Smooth muscle cell (in vitro differentiated cells): ENCODE data around the gene LGALSL. TPM values are rescaled to one million over a fixed set of nuclear protein-coding genes. Genes with fewer than 3 reads are reported as not detected.

Source experiments
- DNase-seq: peaks from one replicate; lab custom pipeline; 2025; ENCODE audit not compliant: unreplicated experiment; lab: John Stamatoyannopoulos, UW
- H2AFZ ChIP-seq: fragments of 200-600 bp; sonication (generic); 2 replicates; pipeline ENCODE4 v1.6.0; 2016; ENCODE audit warnings: antibody characterized with exemption, low read depth, mild to moderate bottlenecking
- H3F3A ChIP-seq: fragments of 200-600 bp; sonication (generic); 2 replicates; pipeline ENCODE4 v1.6.0; 2017; ENCODE audit warnings: antibody characterized with exemption, low read depth
- H3K27ac ChIP-seq: fragments of 200-600 bp; sonication (generic); 2 replicates; pipeline ENCODE4 v1.5.1; 2016; ENCODE audit warnings: low read depth, mild to moderate bottlenecking
- H3K27me3 ChIP-seq: fragments of 200-600 bp; sonication (generic); 2 replicates; pipeline ENCODE4 v1.6.1; 2016; ENCODE audit warnings: low read depth, mild to moderate bottlenecking
- H3K36me3 ChIP-seq: fragments of 200-600 bp; sonication (generic); 2 replicates; pipeline ENCODE4 v1.5.1; 2016; ENCODE audit warnings: low read depth
- H3K4me1 ChIP-seq: fragments of 200-600 bp; sonication (generic); 2 replicates; pipeline ENCODE4 v1.5.1; 2016; ENCODE audit warnings: low read depth
- H3K4me2 ChIP-seq: fragments of 200-600 bp; sonication (generic); 2 replicates; pipeline ENCODE4 v1.6.0; 2016; ENCODE audit warnings: mild to moderate bottlenecking
- H3K4me3 ChIP-seq: fragments of 200-600 bp; sonication (generic); 2 replicates; pipeline ENCODE4 v1.5.1; 2016; ENCODE audit warnings: mild to moderate bottlenecking
- H3K79me2 ChIP-seq: fragments of 200-600 bp; sonication (generic); 2 replicates; pipeline ENCODE4 v1.6.0; 2016; ENCODE audit warnings: low read depth, mild to moderate bottlenecking
- H3K9ac ChIP-seq: fragments of 200-600 bp; sonication (generic); 2 replicates; pipeline ENCODE4 v1.6.0; 2016; ENCODE audit warnings: low read depth
- H3K9me3 ChIP-seq: fragments of 200-600 bp; sonication (generic); replicated peaks from 2 replicates; pipeline ENCODE4 v1.5.1; 2016; ENCODE audit warnings: low read depth
- H4K20me1 ChIP-seq: fragments of 200-600 bp; sonication (generic); 2 replicates; pipeline ENCODE4 v1.6.0; 2016; ENCODE audit warnings: low read depth
- CTCF ChIP-seq: fragments of 200-600 bp; sonication (generic); IDR thresholded peaks from 2 replicates; pipeline ENCODE4 v1.5.1; 2017; ENCODE audit warnings: borderline replicate concordance, mild to moderate bottlenecking, antibody characterized with exemption; ENCODE audit not compliant: insufficient read depth, poor library complexity, severe bottlenecking
- WGBS: methylation state at CpG from one replicate; pipeline ENCODE4 v1.1.7; 2016; ENCODE audit warnings: low lambda C conversion rate; 5-methylcytosine and 5-hydroxymethylcytosine counted together
- polyA plus RNA-seq: library from polyadenylated mRNA; unstranded; fragments of >200 nt; fragmentation: Nextera tagmentation; extraction: Ambion mirVana; gene quantifications from 2 replicates; pipeline ENCODE4 v1.2.1, GENCODE V29; 2016
- total RNA-seq: library from RNA; depleted of rRNA; stranded (reverse); fragments of >200 nt; gene quantifications from 2 replicates; pipeline ENCODE4 v1.2.3, GENCODE V29; 2014

LGALSL gene
- total RNA-seq (9.4 and 13.9 TPM in 2 replicates), polyA plus RNA-seq (8.1 and 9.9 TPM in 2 replicates)

- H3K27ac ChIP-seq: peak within 1 kb of the TSS; percentile 45
Measured at GRCh38 chr2:64453770-64454385, at the start of gene LGALSL. TSS of gene LGALSL (plus strand) at chr2:64454162. CDS start at chr2:64454546, 384 bp downstream.

GRCh38 chr2:64404743-64405142 is 49.2 kb upstream of the LGALSL start:
- Histone ChIP-seq H3K4me3 (no peak overlapping the region), H3K9me3 (no peaks in the 10 kb centered on the region), H3F3A (no peaks in the 10 kb centered on the region), H3K79me2 (no peaks in the 10 kb centered on the region), H4K20me1 (no peaks in the 10 kb centered on the region), H3K36me3 (no peaks in the 10 kb centered on the region), H3K27me3 (peaks cover 6% of the 10 kb centered on the region), H3K4me2 (no peak overlapping the region), H3K27ac (no peak overlapping the region), H3K4me1 (peaks cover 34% of the 10 kb centered on the region), H3K9ac (no peak overlapping the region), H2AFZ (no peak overlapping the region)
- WGBS: 82% methylated on average over 9 of the region's 9 CpGs
- TF ChIP-seq CTCF: no peak
- DNase-seq: no peak

More at GRCh38 chr2:64453770-64454385, at the start of gene LGALSL:
- H3K36me3 ChIP-seq: peaks cover 6% of the 10 kb centered on the region
- no peaks in the 10 kb centered on the region for H3K79me2 ChIP-seq
- H3K9ac ChIP-seq: peak within 1 kb of the TSS; percentile 78
- peak; percentile 38 for DNase-seq
- TF ChIP-seq CTCF: no peak
- H3K4me1 ChIP-seq: peaks cover 17% of the 10 kb centered on the region
- peak within 1 kb of the TSS; percentile 90 for H2AFZ ChIP-seq
- H3F3A ChIP-seq: peaks cover 3% of the 10 kb centered on the region
- H4K20me1 ChIP-seq: no peaks in the 10 kb centered on the region
- H3K4me2 ChIP-seq: peak within 1 kb of the TSS; percentile 94
- H3K4me3 ChIP-seq: peak within 1 kb of the TSS; percentile 91
- WGBS: 1% methylated on average over 30 of the region's 52 CpGs
- H3K27me3 ChIP-seq: no peaks in the 10 kb centered on the region
- no peaks in the 10 kb centered on the region for H3K9me3 ChIP-seq

GRCh38 chr2:64405581-64406406 is 48.2 kb upstream of the LGALSL start:
- DNase-seq: no peak
- Histone ChIP-seq H3K9me3 (no peaks in the 10 kb centered on the region), H3K79me2 (no peaks in the 10 kb centered on the region), H3K4me2 (no peak overlapping the region), H3K4me1 (peaks cover 29% of the 10 kb centered on the region), H3K9ac (no peak overlapping the region), H2AFZ (no peak overlapping the region), H3K4me3 (no peak overlapping the region), H3K27me3 (peaks cover 8% of the 10 kb centered on the region), H4K20me1 (no peaks in the 10 kb centered on the region), H3F3A (no peaks in the 10 kb centered on the region), H3K27ac (no peak overlapping the region), H3K36me3 (no peaks in the 10 kb centered on the region)
- TF ChIP-seq CTCF: no peak
- 89% methylated on average over 11 of the region's 11 CpGs for WGBS
